HEK293 (cell line): ENCODE measurements around the gene ABL2.

Experiments used
- CTCF ChIA-PET: fragments of 350-600 bp; formaldehyde crosslinking; extraction: SDS; loops from one replicate; lab custom pipeline; 2021; ENCODE audit warnings: antibody characterized with exemption; lab: Yijun Ruan, JAX
- POLR2A ChIA-PET: fragments of 300-600 bp; formaldehyde crosslinking; extraction: SDS; loops from one replicate; lab custom pipeline; 2020; ENCODE audit warnings: antibody characterized with exemption, inconsistent platforms; lab: Yijun Ruan, JAX
- H3K27ac ChIP-seq: fragments of 200-500 bp; sonication (Bioruptor generic); 2 replicates; pipeline ENCODE4 v1.5.1; 2014; ENCODE audit warnings: low read depth, low read length, control low read depth, inconsistent platforms; ENCODE audit errors: extremely low read depth
- H3K36me3 ChIP-seq, 2 experiments: fragments of 200-500 bp in 1 of 2; sonication (Bioruptor generic) in 1 of 2; 1 replicate in 1 of 2; 2 replicates in 1 of 2; pipeline ENCODE4 v1.5.1; 2014 to 2017; ENCODE audit warnings: inconsistent platforms in 2 of 2, low read length in 2 of 2; ENCODE audit not compliant: control insufficient read depth in 2 of 2, insufficient read depth in 1 of 2
- H3K4me1 ChIP-seq: fragments of 200-500 bp; sonication (Bioruptor generic); 2 replicates; pipeline ENCODE4 v1.5.1; 2014; ENCODE audit warnings: mild to moderate bottlenecking, low read length, inconsistent platforms; ENCODE audit not compliant: control insufficient read depth, insufficient read depth
- H3K4me3 ChIP-seq: 2 replicates; pipeline ENCODE4 v1.5.1; 2011; ENCODE audit warnings: low read depth, mild to moderate bottlenecking, control low read depth, low read length, moderate library complexity
- H3K9me3 ChIP-seq: fragments of 200-500 bp; sonication (Bioruptor generic); 2 replicates; pipeline ENCODE4 v1.5.1; 2014; ENCODE audit warnings: low read depth, low read length, inconsistent platforms; ENCODE audit not compliant: control insufficient read depth, insufficient read depth
- KLF10 ChIP-seq: fragments of 450-650 bp; IDR thresholded peaks from 2 replicates; pipeline ENCODE4 v1.5.1; 2018; ENCODE audit warnings: missing biosample characterization, mild to moderate bottlenecking, missing genetic modification characterization
- KLF16 ChIP-seq: fragments of 450-650 bp; formaldehyde crosslinking; IDR thresholded peaks from 2 replicates; pipeline ENCODE4 v1.5.1; 2017; ENCODE audit warnings: missing biosample characterization, missing genetic modification characterization
- KLF17 ChIP-seq: fragments of 450-650 bp; formaldehyde crosslinking; IDR thresholded peaks from 2 replicates; pipeline ENCODE4 v1.5.1; 2016; ENCODE audit warnings: missing biosample characterization, missing genetic modification characterization
- OSR2 ChIP-seq: fragments of 450-650 bp; formaldehyde crosslinking; IDR thresholded peaks from 2 replicates; pipeline ENCODE4 v1.5.1; 2016; ENCODE audit warnings: missing biosample characterization, missing genetic modification characterization
- SCRT2 ChIP-seq: fragments of 450-650 bp; formaldehyde crosslinking; IDR thresholded peaks from 2 replicates; pipeline ENCODE4 v1.5.1; 2016; ENCODE audit warnings: missing biosample characterization, missing genetic modification characterization
- TRIM28 ChIP-seq: IDR thresholded peaks from 2 replicates; pipeline ENCODE4 v1.6.1; 2011; ENCODE audit warnings: low read length, control low read depth, borderline replicate concordance
- ZBTB26 ChIP-seq: fragments of 450-650 bp; formaldehyde crosslinking; optimal IDR thresholded peaks from 2 replicates; pipeline ENCODE3; 2016; ENCODE audit warnings: missing biosample characterization, mild to moderate bottlenecking, missing genetic modification characterization
- ZNF140 ChIP-seq: fragments of 450-650 bp; formaldehyde crosslinking; IDR thresholded peaks from 2 replicates; pipeline ENCODE4 v1.5.1; 2016; ENCODE audit warnings: missing biosample characterization, missing genetic modification characterization
- ZNF148 ChIP-seq: fragments of 450-650 bp; formaldehyde crosslinking; IDR thresholded peaks from 2 replicates; pipeline ENCODE4 v1.5.0; 2017; ENCODE audit warnings: missing biosample characterization, missing genetic modification characterization, borderline replicate concordance
- ZNF24 ChIP-seq: fragments of 450-650 bp; formaldehyde crosslinking; IDR thresholded peaks from 2 replicates; pipeline ENCODE4 v1.5.1; 2016; ENCODE audit warnings: missing biosample characterization, missing genetic modification characterization
- ZNF341 ChIP-seq: fragments of 450-650 bp; formaldehyde crosslinking; IDR thresholded peaks from 2 replicates; pipeline ENCODE4; 2016; ENCODE audit warnings: low read depth, missing biosample characterization, missing genetic modification characterization
- ZNF423 ChIP-seq: fragments of 450-650 bp; formaldehyde crosslinking; IDR thresholded peaks from 2 replicates; pipeline ENCODE4 v1.5.1; 2016; ENCODE audit warnings: missing biosample characterization, missing genetic modification characterization
- ZNF426 ChIP-seq: fragments of 450-650 bp; formaldehyde crosslinking; IDR thresholded peaks from 2 replicates; pipeline ENCODE4 v1.5.1; 2017; ENCODE audit warnings: missing biosample characterization, missing genetic modification characterization, mild to moderate bottlenecking, inconsistent platforms, moderate library complexity
- ZNF513 ChIP-seq: fragments of 450-650 bp; IDR thresholded peaks from 2 replicates; pipeline ENCODE4 v1.5.1; 2018; ENCODE audit warnings: missing biosample characterization, missing genetic modification characterization
- ZNF544 ChIP-seq: fragments of 450-650 bp; formaldehyde crosslinking; IDR thresholded peaks from 2 replicates; pipeline ENCODE4 v1.5.0; 2017; ENCODE audit warnings: missing biosample characterization, missing genetic modification characterization

Gene ABL2

GRCh38 chr1:179234863-179235262 is 5.4 kb upstream of the ABL2 start:
- POLR2A ChIA-PET, result no interaction called here
- Histone ChIP-seq H3K9me3 (no peaks in the 10 kb centered on the region), H3K4me3 (no peak overlapping the region), H3K27ac (no peak overlapping the region), H3K36me3 (no peaks in the 10 kb centered on the region), H3K4me1 (peaks cover 5% of the 10 kb centered on the region; the same call in 1 of the 2 replicates)
- CTCF ChIA-PET, result interaction anchor here (0.6 kb wide), 1 partner anchor 16 kb away, joined by 3 read pairs; no protein-coding TSS in a partner anchor
- TF ChIP-seq ZNF426 (tag by site-specific recombination), result no peak
- TF ChIP-seq ZNF544, result no peak
- TF ChIP-seq ZBTB26 (tag by site-specific recombination), result no peak
- no peak for TF ChIP-seq SCRT2 (tag by site-specific recombination)
- no peak for TF ChIP-seq ZNF148 (tag by site-specific recombination)
- TF ChIP-seq KLF17 (tag by site-specific recombination), result no peak
- no peak for TF ChIP-seq KLF10 (tag by site-specific recombination)
- no peak for TF ChIP-seq TRIM28
- TF ChIP-seq ZNF24 (tag by site-specific recombination), result no peak
- no peak for TF ChIP-seq ZNF341 (tag by site-specific recombination)
- TF ChIP-seq, all 188 proteins: peak for 0

- peaks cover 0 to 5% of the 10 kb centered on the region in 2 experiments; a peak in 1 of 3 replicates for H3K36me3 ChIP-seq
- 0 out of 2 replicates have a peak, but pooled peaks have one; percentile 26 for TF ChIP-seq ZNF513 (tag by site-specific recombination)
- TF ChIP-seq OSR2, result no peak
- H3K4me3 ChIP-seq, result no peak overlapping the region
- H3K4me1 ChIP-seq, result peaks cover 5% of the 10 kb centered on the region; the same call in 1 of the 2 replicates
- ChIA-PET CTCF (interaction anchor here (0.9 kb wide), 1 partner anchor 996 kb away, joined by 3 read pairs; no protein-coding TSS in a partner anchor), POLR2A (interaction anchor here (1.3 kb wide), 1 partner anchor 62 kb away, joined by 3 read pairs; the partner anchor contains the start of gene SOAT1)
- no peak overlapping the region for H3K27ac ChIP-seq
- no peaks in the 10 kb centered on the region for H3K9me3 ChIP-seq
Measured at GRCh38 chr1:179231923-179232322, 2.4 kb upstream of the ABL2 start.

GRCh38 chr1:179230721-179231120 is 1.2 kb upstream of the ABL2 start:
- POLR2A ChIA-PET, result no interaction called here
- H3K4me1 ChIP-seq, result peaks cover 5% of the 10 kb centered on the region; the same call in 1 of the 2 replicates
- TF ChIP-seq ZNF423, result no peak
- no peak for TF ChIP-seq KLF16
- TF ChIP-seq ZNF140 (tag by site-specific recombination), result no peak

More at GRCh38 chr1:179230721-179231120, 1.2 kb upstream of the ABL2 start:
- no peak overlapping the region for H3K27ac ChIP-seq
- H3K4me3 ChIP-seq, result no peak overlapping the region
- H3K9me3 ChIP-seq, result no peaks in the 10 kb centered on the region
- CTCF ChIA-PET, result interaction anchor here (0.6 kb wide), 1 partner anchor 587 kb away, joined by 3 read pairs; no protein-coding TSS in a partner anchor
- peaks cover 0 to 5% of the 10 kb centered on the region in 2 experiments; a peak in 1 of 3 replicates for H3K36me3 ChIP-seq
